ENCODE data around the gene TSPAN17. TPM values are rescaled to one million over a fixed set of nuclear protein-coding genes. Genes with fewer than 3 reads are reported as not detected.
"Not testable (repeated sequence)": the region's sequence is repeated elsewhere in the genome, so short reads cannot be mapped to it uniquely, and the experiment has no call there.

The TSPAN17 gene
- total RNA-seq, result 20.1 TPM

GRCh38 chr5:176647030-176647842, at the start of gene TSPAN17:
TSS of gene TSPAN17 (plus strand) at chr5:176647484. CDS start at chr5:176647616, 132 bp downstream.
- intact Hi-C loops (cut with DNase I), result no loop called here
- DNase-seq (ENCODE audit: low spot score), result peak; percentile 100
- peak; percentile 99 for ATAC-seq

- ATAC-seq; intact Hi-C loops (cut with DNase I); DNase-seq (ENCODE audit: low spot score): not testable (repeated sequence)
Observed at GRCh38 chr5:176599749-176600430, 47.4 kb upstream of the TSPAN17 start.

- intact Hi-C loops (cut with DNase I), result no loop called here
- ATAC-seq (no peak), DNase-seq (ENCODE audit: low spot score) (no peak)
Observed at GRCh38 chr5:176601901-176602482, 45.3 kb upstream of the TSPAN17 start.

GRCh38 chr5:176603091-176603490, 44.2 kb upstream of the TSPAN17 start:
- DNase-seq (ENCODE audit: low spot score) (no peak), ATAC-seq (no peak)
- intact Hi-C loops (cut with DNase I), result no loop called here

- no peak for DNase-seq (ENCODE audit: low spot score)
- intact Hi-C loops (cut with DNase I), result no loop called here
- ATAC-seq, result no peak
Observed at GRCh38 chr5:176606032-176606431, 41.3 kb upstream of the TSPAN17 start.

- no peak for DNase-seq (ENCODE audit: low spot score)
- intact Hi-C loops (cut with DNase I), result no loop called here
- ATAC-seq, result no peak
Observed at GRCh38 chr5:176606875-176607274, 40.4 kb upstream of the TSPAN17 start.

- no peak for ATAC-seq
Observed at GRCh38 chr5:176608142-176608705, 39.1 kb upstream of the TSPAN17 start.

GRCh38 chr5:176608937-176609723, 38.2 kb upstream of the TSPAN17 start:
- DNase-seq (ENCODE audit: low spot score) (no peak), ATAC-seq (no peak)
- intact Hi-C loops (cut with DNase I), result no loop called here

More at GRCh38 chr5:176608142-176608705, 39.1 kb upstream of the TSPAN17 start:
- no peak for DNase-seq (ENCODE audit: low spot score)
- intact Hi-C loops (cut with DNase I), result no loop called here

- peak; percentile 56 for ATAC-seq
- intact Hi-C loops (cut with DNase I), result no loop called here
- DNase-seq (ENCODE audit: low spot score), result no peak
Observed at GRCh38 chr5:176609724-176610434, 37.4 kb upstream of the TSPAN17 start, which contains the start of gene GPRIN1. TSS of gene GPRIN1 (minus strand) at chr5:176610156. CDS start at chr5:176599834, 10,322 bp downstream.

GRCh38 chr5:176610435-176610773, 36.9 kb upstream of the TSPAN17 start:
- DNase-seq (ENCODE audit: low spot score) (no peak), ATAC-seq (no peak)
- intact Hi-C loops (cut with DNase I), result no loop called here

- ATAC-seq (no peak), DNase-seq (ENCODE audit: low spot score) (peak; percentile 87)
- intact Hi-C loops (cut with DNase I), result no loop called here
Observed at GRCh38 chr5:176611435-176611834, 35.8 kb upstream of the TSPAN17 start.

- intact Hi-C loops (cut with DNase I), result no loop called here
- ATAC-seq (no peak), DNase-seq (ENCODE audit: low spot score) (no peak)
Observed at GRCh38 chr5:176612008-176612407, 35.3 kb upstream of the TSPAN17 start.

- no peak for ATAC-seq
- intact Hi-C loops (cut with DNase I), result no loop called here
Observed at GRCh38 chr5:176612855-176613254, 34.4 kb upstream of the TSPAN17 start.

GRCh38 chr5:176614805-176615478, 32.3 kb upstream of the TSPAN17 start:
- ATAC-seq (no peak), DNase-seq (ENCODE audit: low spot score) (no peak)

More at GRCh38 chr5:176612855-176613254, 34.4 kb upstream of the TSPAN17 start:
- no peak for DNase-seq (ENCODE audit: low spot score)

GRCh38 chr5:176616511-176616910, 30.8 kb upstream of the TSPAN17 start:
- ATAC-seq (no peak), DNase-seq (ENCODE audit: low spot score) (no peak)
- intact Hi-C loops (cut with DNase I), result no loop called here

More at GRCh38 chr5:176614805-176615478, 32.3 kb upstream of the TSPAN17 start:
- intact Hi-C loops (cut with DNase I), result no loop called here

GRCh38 chr5:176618783-176619182, 28.5 kb upstream of the TSPAN17 start:
- no peak for DNase-seq (ENCODE audit: low spot score)
- no peak for ATAC-seq
- intact Hi-C loops (cut with DNase I), result no loop called here

GRCh38 chr5:176619203-176619568, 28.1 kb upstream of the TSPAN17 start:
- ATAC-seq, result peak; percentile 85
- DNase-seq (ENCODE audit: low spot score), result peak; percentile 77
- intact Hi-C loops (cut with DNase I), result no loop called here
